ENCODE results near the gene MS4A10. TPM values are rescaled to one million over a fixed set of nuclear protein-coding genes. Genes with fewer than 3 reads are reported as not detected.

Gene MS4A10
- total and polyA plus RNA-seq, 4 donors = not detected

GRCh38 chr11:60750911-60751310 lies 34.2 kb upstream of the MS4A10 start:
- Histone ChIP-seq H3K4me1 (ENCODE audit: control insufficient read depth in 4 of 4, insufficient read depth in 4 of 4, low read length in 3 of 4) (no peaks in the 10 kb centered on the region), H3K27me3 (ENCODE audit: control insufficient read depth in 4 of 4, insufficient read depth in 4 of 4, low read length in 3 of 4) (peaks cover 0 to 4% (median 0%) of the 10 kb centered on the region in 4 donors), H3K4me3 (ENCODE audit: low read depth in 1 of 3, low read length in 3 of 3) (no peak overlapping the region), H3K36me3 (ENCODE audit: control insufficient read depth in 4 of 4, insufficient read depth in 3 of 4, low read depth in 1 of 4, low read length in 3 of 4) (no peaks in the 10 kb centered on the region), H3K9ac (ENCODE audit: low read depth in 1 of 2, low read length in 2 of 2) (no peak overlapping the region), H3K27ac (ENCODE audit: low read depth in 1 of 2, low read length in 2 of 2) (no peak overlapping the region), H3K9me3 (ENCODE audit: control insufficient read depth in 4 of 4, low read length in 3 of 4) (no peaks in the 10 kb centered on the region)
- no peak for DNase-seq (ENCODE audit: low spot score)
- TF ChIP-seq EGR1 (IDR thresholded peaks at IDR 0.05; ENCODE audit: low read depth in 2 of 2) (no peak), REST (IDR thresholded peaks at IDR 0.05) (no peak), ATF3 (IDR thresholded peaks at IDR 0.05) (no peak), CTCF (IDR thresholded peaks at IDR 0.05; ENCODE audit: low read depth, low read length, missing input control) (no peak), TAF1 (conservative IDR thresholded peaks at IDR 0.05) (no peak), YY1 (IDR thresholded peaks at IDR 0.05) (no peak), NR2F2 (IDR thresholded peaks at IDR 0.05) (no peak), FOXA1 (IDR thresholded peaks at IDR 0.05) (no peak), ZBTB33 (IDR thresholded peaks at IDR 0.05) (no peak), JUND (IDR thresholded peaks at IDR 0.05) (no peak), RXRA (IDR thresholded peaks at IDR 0.05) (no peak), SP1 (IDR thresholded peaks at IDR 0.05) (no peak), HNF4A (conservative IDR thresholded peaks at IDR 0.05) (no peak), FOXA2 (IDR thresholded peaks at IDR 0.05) (no peak), HNF4G (IDR thresholded peaks at IDR 0.05) (no peak), RAD21 (IDR thresholded peaks at IDR 0.05) (no peak), GABPA (IDR thresholded peaks at IDR 0.05 in 1 of 2, conservative IDR thresholded peaks at IDR 0.05 in 1 of 2) (no peak), MAX (IDR thresholded peaks at IDR 0.05) (no peak)
- WGBS = 63% methylated on average over 3 of the region's 3 CpGs
